Right lobe of liver (tissue), 6 donors: ENCODE measurements around the gene NTN1. TPM values are rescaled to one million over a fixed set of nuclear protein-coding genes. Genes with fewer than 3 reads are reported as not detected.

ENCODE experiments used
- ATAC-seq, 4 donors: fragments of 200-7000 bp; cut with Tn5 transposase; one replicate each; pipeline ENCODE4 v1.9.1; 2020; ENCODE audit warnings: mild to moderate bottlenecking in 4 of 4, moderate library complexity in 4 of 4
- DNase-seq, 3 donors: peaks; one replicate each; pipeline ENCODE4 v3.0.0-alpha.2; 2020
- H3K27ac ChIP-seq, 3 donors: fragments of 200-600 bp; one replicate each; pipeline ENCODE4 v1.8.0; 2022
- H3K27me3 ChIP-seq, 2 donors: fragments of 200-600 bp; one replicate each; pipeline ENCODE4 v1.8.0; 2022
- H3K36me3 ChIP-seq, 4 donors: fragments of 200-600 bp; sonication (generic) in 1 of 4; one replicate each; pipeline versions ENCODE4 v1.5.1 to v1.8.0; 2017 to 2022; ENCODE audit warnings: control low read depth in 1 of 4
- H3K4me1 ChIP-seq, 4 donors: fragments of 200-600 bp; sonication (generic) in 1 of 4; one replicate each; pipeline versions ENCODE4 v1.5.1 to v1.8.0; 2017 to 2022; ENCODE audit warnings: control low read depth in 1 of 4
- H3K4me3 ChIP-seq, 3 donors: fragments of 200-600 bp; one replicate each; pipeline ENCODE4 v1.8.0; 2022
- H3K9me3 ChIP-seq, 4 donors: fragments of 200-600 bp; sonication (generic) in 1 of 4; one replicate each; pipeline versions ENCODE4 v1.5.1 to v1.8.0; 2017 to 2022; ENCODE audit warnings: control low read depth in 1 of 4
- CTCF ChIP-seq, 4 donors: fragments of 200-600 bp in 3 of 4; fragments of 450-650 bp in 1 of 4; IDR thresholded peaks; one replicate each; pipeline versions ENCODE4 v1.5.1 to v1.8.0; 2016 to 2022; ENCODE audit warnings: antibody characterized with exemption in 4 of 4, mild to moderate bottlenecking in 2 of 4
- POLR2A ChIP-seq: fragments of 450-650 bp; IDR thresholded peaks from one replicate; pipeline ENCODE4 v1.6.1; 2017; ENCODE audit warnings: antibody characterized with exemption, mild to moderate bottlenecking
- WGBS: methylation state at CpG from one replicate; pipeline ENCODE4 v1.1.6; 2018; ENCODE audit warnings: low coverage, low lambda C conversion rate; ENCODE audit not compliant: insufficient coverage; ENCODE audit errors: missing lambda C conversion rate; 5-methylcytosine and 5-hydroxymethylcytosine counted together
- intact Hi-C, 2 donors: fragments of 100-400 bp; cut with DNase I; formaldehyde crosslinking; loops; one replicate each; pipeline versions ENCODE4 v1.11.2 to v1.14.1; 2022
- total RNA-seq, 6 experiments: library from RNA; depleted of rRNA in 2 of 6; stranded (reverse); fragments of >200 nt in 2 of 6; fragmentation: NEBNext Ultra II Directional in 3 of 6; extraction: Animal tissue kit (Norgen Biotek cat#: 25700) in 3 of 6; gene quantifications; one replicate each; pipeline versions ENCODE4 v1.1.0 to v1.2.4, GENCODE V29; 2016 to 2023
- donor health status: DM: no; HTN: yes; CAD: no.
- donor health status: DM: no; HTN: no; CAD: no.
- donor health status: DM: no; HTN: no; CAD: no.
- donor health status: DM: no; HTN: yes; CAD: no.
- donor health status: DM: no; HTN: yes; CAD: no.

Gene NTN1
- total RNA-seq, 6 experiments from 2014 or later = 3.5 to 12.5 (median 8.5) TPM

GRCh38 chr17:9239246-9239792, 218.0 kb downstream of the NTN1 start:
- ATAC-seq (peak in 2 of 4 donors; percentile 1 to 2), DNase-seq (peak in 2 of 3 donors; percentile 38 to 54)
- intact Hi-C loops = no loop called here
- 23% methylated on average over 12 of the region's 27 CpGs for WGBS
- TF ChIP-seq CTCF (IDR thresholded peaks at IDR 0.05) (no peak), POLR2A (no peak)
- peak overlapping the region; percentile 22 to 56 (median 25) for H3K4me3 ChIP-seq
- H3K4me1 ChIP-seq = peaks cover 0 to 17% (median 0%) of the 10 kb centered on the region in 4 donors
- no peaks in the 10 kb centered on the region for H3K9me3 ChIP-seq
- H3K36me3 ChIP-seq = no peaks in the 10 kb centered on the region
- H3K27me3 ChIP-seq = no peaks in the 10 kb centered on the region
- H3K27ac ChIP-seq = no peak overlapping the region

GRCh38 chr17:9239793-9240658, 218.7 kb downstream of the NTN1 start:
- intact Hi-C loops = no loop called here
- no peaks in the 10 kb centered on the region for H3K27me3 ChIP-seq

GRCh38 chr17:9240659-9241370, 219.5 kb downstream of the NTN1 start:
- TF ChIP-seq POLR2A = no peak
- no peak for TF ChIP-seq CTCF (IDR thresholded peaks at IDR 0.05)
- intact Hi-C loops = no loop called here
- peak; percentile 60 to 64 (median 61) for DNase-seq
- peak overlapping the region; percentile 44 to 56 (median 46) for H3K4me3 ChIP-seq
- no peaks in the 10 kb centered on the region for H3K27me3 ChIP-seq
- no peaks in the 10 kb centered on the region for H3K36me3 ChIP-seq
- ATAC-seq = peak; percentile 1 to 69 (median 32)
- no CpG with 5 or more reads among the region's 17 CpGs for WGBS
- peaks cover 0 to 17% (median 0%) of the 10 kb centered on the region in 4 donors for H3K4me1 ChIP-seq
- no peaks in the 10 kb centered on the region for H3K9me3 ChIP-seq
- peak overlapping the region; percentile 60 to 90 (median 80) for H3K27ac ChIP-seq

More at GRCh38 chr17:9239793-9240658, 218.7 kb downstream of the NTN1 start:
- Histone ChIP-seq H3K36me3 (no peaks in the 10 kb centered on the region), H3K4me3 (peak overlapping the region; percentile 44 to 56 (median 46)), H3K27ac (peak overlapping the region; percentile 56 to 90 (median 80)), H3K4me1 (peaks cover 0 to 17% (median 0%) of the 10 kb centered on the region in 4 donors), H3K9me3 (no peaks in the 10 kb centered on the region)
- whole genome bisulfite sequencing = 5% methylated on average over 18 of the region's 84 CpGs
- peak; percentile 67 to 79 (median 76) for DNase-seq
- peak; percentile 73 to 88 (median 77) for ATAC-seq
- TF ChIP-seq CTCF (IDR thresholded peaks at IDR 0.05) (no peak), POLR2A (no peak)

- no peak overlapping the region for H3K4me3 ChIP-seq
- peak; percentile 51 to 74 (median 67) for DNase-seq
- WGBS = 47% methylated on average over 9 of the region's 10 CpGs
Measured at GRCh38 chr17:9241371-9241712, 220.0 kb downstream of the NTN1 start.

More at GRCh38 chr17:9241371-9241712, 220.0 kb downstream of the NTN1 start:
- intact Hi-C loops = no loop called here
- no peaks in the 10 kb centered on the region for H3K27me3 ChIP-seq
- TF ChIP-seq CTCF (IDR thresholded peaks at IDR 0.05) = no peak
- no peak for TF ChIP-seq POLR2A
- H3K27ac ChIP-seq = peak overlapping the region; percentile 60 to 90 (median 80)
- H3K4me1 ChIP-seq = peaks cover 0 to 17% (median 0%) of the 10 kb centered on the region in 4 donors
- ATAC-seq = peak; percentile 29 to 49 (median 44)
- no peaks in the 10 kb centered on the region for H3K36me3 ChIP-seq
- no peaks in the 10 kb centered on the region for H3K9me3 ChIP-seq
